NCI-H146 treated with DMSO at 0.1 percent for 48 hours (cell line): ENCODE measurements around the gene KCNN4.
"Not testable (repeated sequence)": the region's sequence is repeated elsewhere in the genome, so short reads cannot be mapped to it uniquely, and the experiment has no call there.

Experiments
- DNase-seq: peaks from one replicate; lab custom pipeline; 2025; ENCODE audit not compliant: unreplicated experiment; lab: John Stamatoyannopoulos, UW

KCNN4 gene

DNA sequence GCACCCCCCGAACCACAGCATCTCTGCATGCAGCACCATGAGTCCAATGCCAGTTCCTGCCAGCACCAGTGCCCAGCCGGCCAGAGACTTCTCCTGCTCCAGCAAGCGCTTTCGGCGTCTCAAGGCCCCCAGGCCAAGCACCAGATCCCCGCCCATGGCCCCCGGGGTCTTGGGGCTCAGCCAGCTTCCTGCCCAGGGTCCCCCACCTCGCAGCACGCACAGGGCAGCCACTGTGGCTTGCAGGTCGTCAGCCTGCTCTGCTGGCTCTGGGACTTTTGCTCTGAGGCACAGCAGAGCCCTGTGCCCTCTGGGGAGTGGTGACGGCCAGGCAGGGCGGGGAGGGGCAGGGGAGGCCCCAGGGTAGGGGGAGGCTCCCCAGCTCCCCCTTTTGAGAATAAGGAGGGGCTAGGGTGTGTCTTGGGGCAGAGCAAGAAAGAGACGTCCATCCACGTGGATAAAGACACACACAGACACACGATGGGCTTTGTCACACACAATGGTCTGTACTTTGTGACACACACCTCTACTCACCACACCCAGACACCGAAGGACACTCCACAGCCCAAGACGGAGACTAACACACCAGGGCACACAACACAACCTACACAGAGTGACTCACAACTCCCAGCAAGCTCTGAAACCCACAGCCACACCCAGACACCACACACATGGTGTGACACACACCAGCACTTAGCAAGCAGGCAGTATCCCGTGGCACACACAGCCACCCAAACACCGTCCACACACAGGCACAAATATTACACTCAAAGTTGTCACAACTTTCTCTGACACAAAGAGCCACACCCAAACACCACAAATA is at the start of gene KCNN4:
KCNN4 (minus strand) TSS at position 268 of the 820 bp plus-strand sequence; CDS start at position 156, 112 bp downstream.
- no peak for DNase-seq

DNA sequence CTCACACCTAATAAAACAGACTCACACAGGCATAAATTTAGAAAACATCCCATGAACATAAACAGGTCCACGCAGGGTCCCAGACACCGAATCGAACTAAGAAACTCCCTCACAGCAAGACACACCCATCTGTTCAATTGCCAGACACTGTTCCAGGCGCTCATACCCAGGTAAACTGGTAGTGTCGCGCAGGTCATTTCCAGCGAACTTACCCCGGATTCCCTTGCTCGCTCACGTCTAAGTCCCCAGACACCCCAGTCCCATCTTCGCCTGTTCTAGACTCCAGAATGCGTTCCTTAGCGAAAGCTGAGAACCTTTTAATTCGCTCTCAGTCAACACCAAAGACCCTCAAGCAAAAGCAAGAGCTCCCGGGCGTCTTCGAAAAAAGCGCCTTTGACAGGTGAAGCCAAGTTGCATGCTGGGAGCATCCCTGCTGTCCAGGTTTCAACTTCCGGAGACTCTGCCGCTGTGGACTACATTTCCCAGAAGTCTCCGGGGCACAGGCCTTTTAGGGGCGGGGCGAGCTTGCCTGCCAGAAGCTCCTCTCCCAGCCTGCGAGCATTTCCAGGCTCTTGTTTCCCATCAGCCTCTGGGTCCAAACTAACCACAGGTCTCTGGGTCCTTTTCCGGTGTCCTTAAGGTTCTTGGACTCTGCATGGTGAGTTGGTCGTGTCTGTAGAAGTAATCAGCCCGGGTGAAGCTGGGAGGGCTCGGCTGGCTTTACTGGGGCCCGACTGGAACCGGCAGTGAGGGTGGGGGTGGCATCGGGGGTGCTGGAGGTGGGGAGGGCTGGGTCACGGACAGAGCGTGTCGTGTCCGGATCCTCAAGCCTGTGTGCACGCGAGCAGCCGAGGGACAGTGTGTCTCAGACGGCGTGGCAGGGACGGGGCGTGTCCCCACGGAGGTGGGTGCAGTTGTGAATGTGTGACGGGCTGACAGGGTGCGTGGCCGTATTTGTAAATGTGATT is 46.3 kb upstream of the KCNN4 start, which contains the start of gene ZNF283:
ZNF283 (plus strand) TSS at position 535 of the 968 bp plus-strand sequence. CDS start 6,184 bp downstream, outside the sequence.
- DNase-seq = peak; percentile 93

DNA sequence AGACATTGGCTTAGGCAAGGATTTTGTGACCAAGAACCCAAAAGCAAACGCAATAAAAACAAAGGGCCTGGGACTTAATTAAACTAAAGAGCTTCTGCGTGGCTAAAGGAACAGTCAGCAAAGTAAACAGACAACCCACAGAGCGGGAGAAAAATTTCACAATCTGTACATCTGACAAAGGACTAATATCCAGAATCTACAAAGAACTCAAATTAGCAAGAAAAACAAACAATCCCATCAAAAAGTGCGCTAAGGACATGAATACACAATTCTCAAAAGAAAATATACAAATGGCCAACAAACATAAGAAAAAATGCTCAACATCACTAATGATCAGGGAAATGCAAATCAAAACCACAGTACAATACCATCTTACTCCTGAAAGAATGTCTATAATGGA is 43.8 kb upstream of the KCNN4 start:
- DNase-seq = peak; percentile 21

DNA sequence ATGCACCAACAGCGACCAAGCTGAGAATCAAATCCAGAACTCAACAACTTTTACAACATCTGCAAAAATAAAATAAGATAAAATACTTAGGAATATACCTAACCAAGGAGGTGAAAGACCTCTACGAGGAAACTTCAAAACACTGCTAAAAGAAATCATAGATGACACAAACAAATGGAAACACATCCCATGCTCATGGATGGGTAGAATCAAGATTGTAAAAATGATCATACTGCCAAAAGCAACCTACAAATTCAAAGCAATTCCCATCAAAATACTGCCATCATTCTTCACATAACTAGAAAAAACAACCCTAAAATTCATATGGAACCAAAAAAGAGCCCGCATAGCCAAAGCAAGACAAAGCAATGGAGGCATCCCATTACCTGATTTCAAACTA is 43.1 kb upstream of the KCNN4 start:
- not testable (repeated sequence) for DNase-seq

DNA sequence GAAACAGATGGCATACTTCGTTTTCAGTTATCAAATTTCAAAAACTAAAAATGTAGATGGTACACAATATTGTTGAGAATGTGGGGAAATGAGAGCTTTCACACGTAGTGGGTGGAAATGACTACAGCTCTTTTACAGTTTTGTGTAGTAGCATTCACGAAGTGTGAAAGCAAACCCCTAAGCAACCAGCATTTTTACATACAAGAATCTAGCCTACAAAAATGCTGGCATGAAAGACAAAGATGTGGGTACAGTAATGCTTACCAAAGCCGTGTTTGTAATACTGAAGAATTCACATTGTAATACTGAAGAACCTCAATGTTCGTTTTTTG is 40.1 kb upstream of the KCNN4 start:
- no peak for DNase-seq

DNA sequence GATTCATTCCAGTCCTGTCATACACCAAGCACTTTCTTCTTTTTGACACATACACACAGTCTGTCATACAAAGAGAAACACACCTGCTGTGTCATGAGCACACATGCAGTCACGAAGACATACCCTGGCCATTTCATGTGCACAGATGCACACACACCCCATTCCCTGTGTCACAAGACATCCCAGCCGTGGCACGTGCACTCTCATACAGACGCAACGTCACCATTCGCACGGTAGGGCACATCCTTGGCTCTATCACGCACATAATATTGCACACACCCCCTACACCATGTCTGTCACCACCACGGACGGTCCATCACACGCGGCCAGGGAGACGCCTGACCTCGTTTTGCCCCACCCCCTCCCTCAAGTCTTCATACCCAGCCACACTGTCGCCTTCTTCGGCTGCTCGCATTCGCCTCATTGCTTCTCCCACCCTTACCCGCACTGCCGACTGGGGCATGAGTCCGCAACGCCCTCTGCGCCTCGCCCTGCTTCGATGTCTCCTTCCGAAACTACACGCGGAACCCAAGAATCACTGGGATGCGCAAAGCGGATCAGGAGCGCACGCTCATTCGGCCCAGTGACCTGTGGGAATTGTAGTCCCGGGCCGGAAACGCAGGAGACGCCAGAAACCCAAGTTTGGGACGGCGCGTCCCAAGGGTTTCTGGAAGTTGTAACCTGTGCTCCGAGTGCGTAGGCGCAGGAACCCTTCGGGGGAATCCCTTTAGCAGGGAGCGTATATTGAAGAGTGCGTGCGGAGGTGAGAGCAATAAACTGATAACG is 39.5 kb upstream of the KCNN4 start:
- DNase-seq = no peak

DNA sequence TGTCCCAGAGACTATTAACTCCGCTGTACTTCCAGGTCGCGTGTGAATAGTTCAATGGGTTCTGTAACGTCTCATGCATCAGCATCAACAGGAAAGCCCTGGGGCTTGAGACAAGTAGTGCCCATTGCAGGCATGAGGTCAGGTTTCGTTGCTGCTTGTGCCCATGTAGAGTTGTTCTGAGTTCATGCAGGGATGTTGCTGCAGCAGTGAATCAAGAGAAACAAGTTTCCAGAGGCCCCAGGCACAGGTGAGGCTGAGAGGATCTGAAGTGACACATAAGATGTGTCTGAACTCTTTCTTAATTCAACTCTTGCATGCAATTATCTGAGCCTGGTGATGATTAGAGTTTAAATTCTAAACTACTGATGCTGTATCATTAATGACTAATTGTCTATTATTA is 37.7 kb upstream of the KCNN4 start:
- DNase-seq = no peak

DNA sequence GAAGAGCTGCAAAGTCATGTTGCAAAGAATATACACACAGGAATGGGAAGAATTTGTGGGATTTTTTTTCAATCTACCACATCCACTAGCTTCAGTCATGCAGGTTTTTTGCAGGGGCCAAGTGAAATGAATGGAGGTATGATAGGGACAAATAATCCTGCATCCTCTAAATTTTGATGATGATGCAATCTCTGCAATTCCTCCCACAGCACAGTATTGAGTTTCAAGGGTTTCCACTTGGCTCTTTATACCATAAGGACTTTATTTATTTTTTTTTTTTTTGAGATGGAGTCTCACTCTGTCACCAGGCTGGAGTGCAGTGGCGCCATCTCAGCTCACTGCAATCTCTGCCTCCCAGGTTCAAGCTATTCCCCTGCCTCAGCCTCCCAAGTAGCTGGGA is 36.7 kb upstream of the KCNN4 start:
- not testable (repeated sequence) for DNase-seq

DNA sequence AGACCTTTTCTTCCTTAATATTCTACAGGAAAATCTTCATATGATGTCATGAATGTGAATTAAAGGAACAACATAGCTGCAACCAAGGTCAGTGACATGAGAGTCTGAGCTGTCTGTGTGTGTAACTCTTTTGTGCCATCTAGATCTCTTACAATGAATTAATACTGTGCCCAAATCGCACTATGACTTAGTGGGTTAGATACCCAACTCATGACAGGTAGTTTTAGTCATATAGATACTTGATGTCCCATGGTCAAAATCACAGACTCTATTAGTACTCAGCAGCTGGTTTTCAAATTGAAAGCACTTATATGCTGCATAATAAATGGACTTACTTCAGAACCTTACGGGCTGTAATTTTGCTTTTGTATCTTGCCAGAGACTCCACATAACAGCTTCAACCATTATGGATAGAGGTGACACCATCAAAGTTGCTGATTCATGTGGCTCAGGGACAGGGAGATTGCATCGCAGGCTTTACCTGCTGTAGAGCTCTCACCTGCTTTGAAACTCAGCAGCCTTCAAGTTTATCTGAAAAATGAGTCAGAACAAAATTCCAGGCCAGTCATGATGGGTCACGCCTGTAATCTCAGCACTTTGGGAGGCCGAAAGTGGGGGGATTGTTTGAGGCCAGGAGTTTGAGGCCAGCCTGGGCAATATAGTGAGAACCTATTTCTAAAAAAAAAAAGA is 34.0 kb upstream of the KCNN4 start:
- no peak for DNase-seq

DNA sequence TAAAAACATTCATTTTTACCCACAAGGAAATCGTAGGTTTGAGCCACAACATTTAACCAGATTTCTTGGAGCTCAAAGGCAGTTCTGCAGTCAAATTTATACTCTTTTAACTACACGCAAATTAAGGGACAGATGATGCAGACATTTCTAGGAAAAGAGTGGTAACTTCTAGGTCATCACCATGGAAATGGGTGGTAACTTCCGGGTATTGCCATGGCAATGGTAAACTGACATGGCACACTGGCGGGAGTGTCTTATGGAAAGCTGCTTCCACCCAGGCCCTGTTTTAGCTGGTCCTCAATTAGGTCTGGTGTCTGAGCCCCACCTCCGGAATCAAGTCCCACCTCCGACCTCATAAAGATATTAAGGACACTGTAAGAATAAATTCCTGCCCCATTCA is 31.9 kb upstream of the KCNN4 start:
- no peak for DNase-seq

DNA sequence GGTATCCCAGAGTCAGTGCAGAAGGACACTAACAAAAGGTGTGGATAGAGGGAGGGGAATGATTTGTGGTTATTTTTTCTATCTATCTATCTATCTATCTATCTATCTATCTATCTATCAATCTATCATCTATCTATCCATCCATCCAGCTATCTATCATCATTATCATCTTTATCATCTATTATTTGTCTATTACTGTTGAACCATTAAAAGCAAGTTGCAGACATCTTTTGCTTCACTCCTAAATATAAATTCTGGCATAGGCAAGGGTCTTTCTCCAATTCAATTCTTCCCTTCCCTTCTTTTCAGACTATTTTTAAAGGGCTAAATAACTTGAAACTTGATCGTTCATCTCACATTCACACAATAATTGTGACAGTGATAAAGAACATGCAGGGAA is 31.5 kb upstream of the KCNN4 start:
- DNase-seq = no peak

DNA sequence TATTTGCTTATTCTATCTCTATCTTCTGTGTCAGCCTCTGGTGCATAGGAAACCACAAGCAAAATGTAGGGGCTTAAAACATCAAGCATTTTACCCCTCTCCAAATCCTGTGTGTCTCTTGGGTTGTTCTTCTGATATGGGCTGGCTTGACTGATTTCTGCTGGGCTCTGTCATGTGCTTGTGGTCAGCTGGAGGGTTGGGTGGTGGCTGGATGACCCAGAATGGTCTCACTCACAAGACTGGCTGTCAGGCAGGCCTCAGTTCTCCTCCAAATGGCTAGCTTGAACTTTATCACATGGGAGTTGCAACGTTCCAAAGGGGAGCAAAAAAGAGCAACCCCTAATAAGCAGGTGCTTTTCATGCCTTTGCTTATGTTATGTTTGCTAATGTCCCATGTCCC is 31.1 kb upstream of the KCNN4 start:
- DNase-seq = no peak

DNA sequence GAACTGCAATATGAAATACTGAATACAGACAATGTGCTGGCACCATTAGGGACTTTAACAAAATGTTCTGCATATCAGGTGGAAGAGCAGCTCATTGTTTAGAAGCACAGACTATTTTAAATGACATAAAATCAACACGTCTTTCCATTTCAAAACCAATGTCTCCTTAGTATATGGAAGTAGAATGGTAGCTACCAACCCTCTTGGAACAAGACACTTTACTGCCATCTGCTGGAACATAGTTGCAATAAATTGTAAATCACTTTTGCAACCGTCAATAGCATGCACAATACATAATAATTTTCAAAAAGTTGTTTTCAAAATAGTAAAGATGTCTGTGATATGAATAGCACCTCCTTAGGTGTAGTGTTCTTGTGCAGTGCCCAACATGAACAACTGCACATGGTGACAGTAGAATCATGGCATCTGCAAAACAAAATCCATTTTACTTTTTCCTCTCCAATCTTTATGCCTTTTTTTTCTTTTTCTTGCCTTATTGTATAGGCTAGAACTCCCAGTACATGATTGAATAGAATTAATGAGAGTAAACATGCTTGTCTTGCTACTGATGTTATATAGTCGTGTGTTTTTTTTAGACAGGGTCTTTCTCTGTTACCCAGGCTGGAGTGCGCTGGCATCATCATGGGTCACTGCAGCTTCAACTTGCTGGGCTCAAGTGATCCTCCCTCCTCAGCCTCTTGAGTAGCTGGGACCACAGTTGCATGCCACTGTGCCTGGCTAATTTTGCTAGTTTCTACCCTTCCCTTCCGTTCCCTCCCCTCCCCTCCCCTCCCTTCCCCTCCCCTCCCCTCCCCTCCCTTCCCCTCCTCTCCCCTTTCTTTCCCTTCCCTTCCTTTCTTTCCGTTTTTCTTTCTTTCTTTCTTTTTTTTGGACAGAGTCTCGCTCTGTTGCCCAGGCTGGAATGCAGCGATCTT is 29.3 kb upstream of the KCNN4 start:
- DNase-seq = peak; percentile 39

DNA sequence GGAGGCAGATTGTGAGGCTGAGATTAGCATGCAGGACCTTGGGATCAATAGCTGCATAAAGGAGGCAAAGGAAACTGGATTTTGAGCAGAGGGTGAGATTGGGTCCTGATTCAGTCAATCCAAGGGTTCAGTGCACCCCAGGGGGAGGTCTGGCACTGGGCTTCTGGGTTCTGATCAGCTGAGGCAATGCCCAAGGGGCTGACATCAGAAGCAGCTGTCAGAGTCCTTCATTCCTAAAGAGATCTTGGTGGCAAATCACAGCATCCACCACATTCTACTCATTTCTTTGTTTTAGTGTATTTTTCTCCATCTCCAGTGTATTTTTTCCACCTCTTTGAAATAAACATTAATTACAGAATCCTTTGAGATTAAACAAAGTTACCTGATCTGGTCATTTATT is 26.9 kb upstream of the KCNN4 start:
- DNase-seq = no peak

DNA sequence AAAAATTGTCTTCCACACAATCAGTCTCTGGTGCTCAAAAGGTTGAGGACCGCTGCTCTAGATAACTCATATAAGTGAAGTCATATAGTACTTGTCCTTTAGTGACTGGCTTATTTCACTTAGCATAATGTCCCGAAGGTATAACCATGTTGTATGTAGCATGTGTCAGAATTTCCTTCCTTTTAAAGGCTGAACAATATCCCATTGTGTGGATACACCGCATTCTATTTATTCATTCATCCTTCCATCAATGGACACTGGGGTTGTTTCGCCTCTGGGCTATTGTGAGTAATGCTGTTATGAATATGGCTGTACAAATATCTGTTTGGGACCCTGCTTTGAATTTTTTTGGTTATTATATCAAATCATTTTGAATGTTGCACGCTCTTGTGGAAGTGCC is 26.1 kb upstream of the KCNN4 start:
- no peak for DNase-seq

DNA sequence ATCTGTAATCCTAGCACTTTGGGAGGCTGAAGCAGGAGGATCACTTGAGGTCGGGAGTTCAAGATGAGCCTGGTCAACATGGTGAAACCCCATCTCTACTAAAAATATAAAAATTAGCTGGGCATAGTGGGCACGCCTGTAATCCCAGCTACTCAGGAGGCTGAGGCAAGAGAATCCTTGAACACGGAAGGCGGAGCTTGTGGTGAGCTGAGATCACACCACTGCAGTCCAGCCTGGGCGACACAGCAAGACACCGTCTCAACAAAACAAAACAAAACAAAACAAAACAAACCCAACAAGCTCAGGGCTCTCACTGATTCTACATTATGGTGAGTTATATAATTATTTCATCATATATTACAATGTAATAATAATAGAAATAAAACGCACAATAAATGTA is 25.6 kb upstream of the KCNN4 start:
- DNase-seq = not testable (repeated sequence)

DNA sequence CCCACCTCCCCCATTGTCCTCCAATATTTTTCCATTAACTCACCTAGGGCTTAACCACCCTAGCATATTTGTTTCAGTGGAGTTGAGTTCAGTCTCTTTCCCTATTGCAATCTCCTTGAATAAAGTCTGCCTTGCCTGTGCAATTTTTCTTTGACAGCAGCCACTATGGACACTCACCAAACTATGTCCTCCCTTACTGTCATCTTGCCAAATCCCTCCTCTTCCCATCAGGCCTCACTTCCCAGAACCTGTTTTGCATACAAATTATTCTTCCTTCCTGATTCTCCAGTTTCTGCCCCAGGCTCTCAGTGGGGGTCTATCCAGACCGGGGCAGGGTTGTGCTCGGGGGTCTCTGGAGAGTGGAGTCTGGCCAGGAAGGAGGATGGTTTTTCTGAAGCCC is 23.7 kb upstream of the KCNN4 start:
- no peak for DNase-seq

DNA sequence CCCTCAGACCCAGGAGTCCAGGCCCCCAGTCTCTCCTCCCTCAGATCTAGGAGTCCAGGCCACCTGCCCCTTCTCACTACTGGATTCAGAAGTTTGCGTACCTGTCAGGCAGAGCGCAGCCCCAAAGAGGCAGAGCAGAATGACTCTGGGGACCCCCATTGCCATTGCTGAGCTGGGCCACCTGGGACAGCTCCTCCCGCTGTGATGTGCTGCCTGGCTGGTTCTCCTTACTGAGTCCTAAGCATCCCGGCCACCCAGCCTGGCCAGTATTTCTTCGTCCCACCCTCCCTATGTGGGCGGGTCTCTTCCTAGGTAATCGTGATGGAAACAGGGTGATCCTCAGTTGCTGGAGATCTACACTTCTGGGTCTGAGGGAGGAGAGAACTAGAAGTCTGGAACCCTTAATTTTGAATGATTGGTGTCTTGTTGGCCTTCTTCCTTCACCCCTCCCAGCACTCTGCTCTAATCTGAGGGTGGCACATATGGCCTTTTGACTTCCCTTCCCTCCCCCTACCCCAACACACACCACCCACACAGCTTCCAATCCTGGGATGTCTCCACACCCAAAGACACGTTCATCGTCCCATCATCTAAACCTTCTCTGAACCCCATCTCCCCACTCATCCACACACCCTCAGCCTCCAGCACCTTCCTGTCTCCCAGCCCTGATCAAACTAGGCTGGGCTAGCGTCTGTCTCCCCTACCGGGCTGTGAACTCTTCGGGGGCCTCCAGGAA is 21.6 kb upstream of the KCNN4 start, which contains the start of gene LYPD5:
LYPD5 (minus strand) TSS at position 232 of the 736 bp plus-strand sequence; CDS start at position 165, 67 bp downstream.
- no peak for DNase-seq
